ENCODE results near the gene CPB1.
"Not testable (repeated sequence)": the region's sequence is repeated elsewhere in the genome, so short reads cannot be mapped to it uniquely, and the experiment has no call there.

CPB1 gene

DNA sequence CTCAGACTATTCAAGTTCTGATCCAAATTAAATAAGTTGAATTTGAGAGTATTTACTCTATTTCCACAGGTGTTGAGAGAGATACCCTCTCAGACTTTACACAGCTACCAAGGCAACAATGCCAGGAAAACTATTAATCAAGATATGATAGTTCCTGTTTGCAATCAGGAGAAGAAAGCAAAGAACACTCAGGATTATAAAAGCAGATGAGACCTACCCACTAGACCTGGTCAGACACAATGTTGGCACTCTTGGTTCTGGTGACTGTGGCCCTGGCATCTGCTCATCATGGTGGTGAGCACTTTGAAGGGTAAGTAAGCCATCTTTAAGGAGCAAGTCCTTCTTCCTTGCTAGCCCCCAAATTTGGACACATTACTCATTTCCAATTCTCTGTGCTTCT is at the start of gene CPB1:
TSS of gene CPB1 (plus strand) at position 227 of the 400 bp plus-strand sequence. CDS start at position 240, 13 bp downstream.
- DNase-seq (ENCODE audit: low read depth): no peak

GRCh38 chr3:148778926-148779325 is 48.7 kb upstream of the CPB1 start:
- DNase-seq (ENCODE audit: low read depth): no peak

GRCh38 chr3:148785026-148785425 is 42.6 kb upstream of the CPB1 start:
- DNase-seq (ENCODE audit: low read depth): not testable (repeated sequence)

DNA sequence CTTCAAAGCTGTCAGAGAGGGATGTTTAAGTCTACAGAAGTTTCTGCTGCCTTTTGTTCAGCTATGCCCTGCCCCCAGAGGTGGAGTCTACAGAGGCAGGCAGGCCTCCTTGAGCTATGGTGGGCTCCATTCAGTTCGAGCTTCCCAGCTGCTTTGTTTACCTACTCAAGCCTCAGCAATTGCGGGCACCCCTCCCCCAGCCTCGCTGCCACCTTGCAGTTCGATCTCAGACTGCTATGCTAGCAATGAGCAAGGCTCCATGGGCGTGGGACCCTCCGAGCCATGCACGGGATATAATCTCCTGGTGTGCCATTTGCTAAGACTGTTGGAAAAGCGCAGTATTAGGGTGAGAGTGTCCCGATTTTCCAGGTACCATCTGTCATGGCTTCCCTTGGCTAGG is 41.5 kb upstream of the CPB1 start:
- DNase-seq (ENCODE audit: low read depth): not testable (repeated sequence)

DNA sequence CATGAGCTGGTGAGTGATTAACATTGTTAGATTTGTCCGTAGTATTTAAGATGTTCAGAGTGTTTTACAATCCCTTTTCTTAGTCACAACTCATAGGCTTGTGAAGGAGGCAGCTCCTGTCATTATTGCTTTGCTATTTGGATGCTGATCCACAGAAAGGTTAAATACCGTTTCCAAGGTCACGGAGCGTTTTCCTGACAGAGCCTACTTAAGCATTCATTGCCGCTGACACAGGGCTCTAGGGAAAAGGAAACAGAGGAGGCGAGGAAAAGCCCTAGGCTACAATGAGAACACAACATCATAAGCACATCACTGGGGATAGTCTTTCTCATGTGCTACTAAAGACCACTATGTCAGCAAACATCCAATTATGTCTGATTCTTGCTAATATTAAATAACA is 38.5 kb upstream of the CPB1 start:
- DNase-seq (ENCODE audit: low read depth): peak; percentile 31

DNA sequence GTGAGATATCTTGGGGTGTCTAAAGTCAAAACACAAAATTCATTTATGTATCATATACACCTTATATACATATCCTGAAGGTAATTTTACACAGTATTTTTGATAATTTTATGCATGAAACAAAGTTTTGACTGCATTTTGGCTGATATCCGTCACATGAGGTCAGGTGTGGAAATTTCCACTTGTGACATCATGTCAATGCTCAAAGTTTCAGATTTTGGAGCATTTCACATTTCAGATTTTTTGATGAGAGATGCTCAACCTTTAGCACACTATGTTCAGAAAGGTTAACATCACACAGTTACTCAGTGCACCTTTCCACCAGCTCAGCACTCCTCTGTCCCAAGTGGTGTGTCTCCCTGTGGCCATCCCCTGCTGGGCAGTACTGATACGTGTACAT is 37.7 kb upstream of the CPB1 start:
- no peak for DNase-seq (ENCODE audit: low read depth)

GRCh38 chr3:148790370-148790769 is 37.2 kb upstream of the CPB1 start:
- DNase-seq (ENCODE audit: low read depth): no peak

- no peak for DNase-seq (ENCODE audit: low read depth)
Measured at GRCh38 chr3:148790851-148791735, 36.5 kb upstream of the CPB1 start.

GRCh38 chr3:148791920-148792319 is 35.7 kb upstream of the CPB1 start:
- DNase-seq (ENCODE audit: low read depth): no peak

GRCh38 chr3:148792516-148792915 is 35.1 kb upstream of the CPB1 start:
- no peak for DNase-seq (ENCODE audit: low read depth)

GRCh38 chr3:148796799-148797198 is 30.8 kb upstream of the CPB1 start:
- no peak for DNase-seq (ENCODE audit: low read depth)

GRCh38 chr3:148797795-148798194 is 29.8 kb upstream of the CPB1 start:
- DNase-seq (ENCODE audit: low read depth): no peak

DNA sequence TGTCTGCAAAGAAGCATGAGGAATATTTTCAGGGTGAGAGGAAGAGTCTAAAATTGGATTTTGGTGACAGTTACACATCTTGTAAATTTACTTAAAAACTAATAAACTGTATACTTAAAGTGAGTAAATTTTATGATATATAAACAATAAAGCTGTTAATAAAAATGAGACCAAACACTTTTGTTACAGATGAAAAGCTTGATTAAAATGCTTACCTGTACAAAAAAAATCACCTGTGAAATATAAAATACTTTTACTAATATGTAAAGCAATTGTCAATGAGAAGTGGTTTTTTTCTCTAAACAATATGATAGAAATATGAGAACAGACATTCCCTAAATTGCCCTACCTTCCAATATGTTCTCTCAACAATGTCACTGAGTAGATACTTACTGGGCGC is 27.2 kb upstream of the CPB1 start:
- DNase-seq (ENCODE audit: low read depth): no peak

GRCh38 chr3:148809835-148810234 is 17.8 kb upstream of the CPB1 start:
- DNase-seq (ENCODE audit: low read depth): no peak

DNA sequence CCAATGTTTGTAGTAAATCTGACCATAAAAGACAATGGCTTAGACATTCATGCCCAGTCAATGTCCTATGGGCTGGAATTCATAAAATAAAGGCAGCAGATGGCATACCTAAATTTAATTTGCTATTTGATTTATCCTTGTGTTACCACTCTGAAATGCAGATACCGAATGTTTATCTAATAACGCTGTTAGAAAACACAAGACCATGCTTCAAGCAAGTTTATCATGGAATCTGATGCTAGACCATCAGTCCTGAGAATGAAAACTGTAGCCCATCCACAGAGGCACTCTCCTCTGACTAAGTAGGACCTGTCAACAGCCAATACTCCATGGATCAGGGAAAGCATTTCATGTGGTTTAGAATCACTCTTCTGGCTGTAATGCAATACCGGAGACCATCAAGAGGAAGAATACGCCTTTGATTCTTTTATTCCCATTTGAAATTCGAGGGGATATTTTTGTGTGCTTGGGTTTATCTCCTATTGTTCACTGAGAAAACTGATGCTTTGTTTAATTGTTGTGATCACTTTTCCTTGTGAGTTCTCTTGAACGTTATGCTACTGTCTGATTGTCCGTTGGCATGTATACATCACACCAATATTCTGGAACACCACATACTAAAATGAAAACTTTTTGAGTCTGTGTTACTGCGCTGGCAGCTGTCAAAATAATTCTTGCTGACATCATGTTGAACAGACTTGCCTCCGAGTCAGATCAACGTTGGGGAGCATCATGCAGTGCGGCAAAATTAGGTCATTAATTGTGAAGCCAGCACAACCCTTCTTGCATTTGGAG is 12.1 kb upstream of the CPB1 start:
- no peak for DNase-seq (ENCODE audit: low read depth)

DNA sequence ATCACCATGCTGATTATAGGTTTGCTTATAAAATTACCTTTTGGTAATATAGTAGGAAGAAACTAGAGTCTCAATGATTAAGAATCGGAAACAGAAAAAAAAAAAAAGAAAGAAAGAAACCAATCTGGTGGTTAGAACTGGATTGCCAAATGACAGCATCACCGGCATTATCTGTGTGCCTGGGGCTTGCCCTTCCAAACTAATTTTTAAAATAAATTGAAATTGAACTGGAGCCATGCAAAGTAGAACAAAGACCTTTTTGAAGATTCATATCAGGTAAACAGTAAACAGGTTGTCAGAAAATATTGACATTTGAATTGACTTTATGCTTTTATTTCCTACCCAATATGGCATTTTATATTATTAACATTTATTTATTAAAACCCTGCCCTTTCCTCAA is 11.2 kb upstream of the CPB1 start:
- DNase-seq (ENCODE audit: low read depth): no peak

DNA sequence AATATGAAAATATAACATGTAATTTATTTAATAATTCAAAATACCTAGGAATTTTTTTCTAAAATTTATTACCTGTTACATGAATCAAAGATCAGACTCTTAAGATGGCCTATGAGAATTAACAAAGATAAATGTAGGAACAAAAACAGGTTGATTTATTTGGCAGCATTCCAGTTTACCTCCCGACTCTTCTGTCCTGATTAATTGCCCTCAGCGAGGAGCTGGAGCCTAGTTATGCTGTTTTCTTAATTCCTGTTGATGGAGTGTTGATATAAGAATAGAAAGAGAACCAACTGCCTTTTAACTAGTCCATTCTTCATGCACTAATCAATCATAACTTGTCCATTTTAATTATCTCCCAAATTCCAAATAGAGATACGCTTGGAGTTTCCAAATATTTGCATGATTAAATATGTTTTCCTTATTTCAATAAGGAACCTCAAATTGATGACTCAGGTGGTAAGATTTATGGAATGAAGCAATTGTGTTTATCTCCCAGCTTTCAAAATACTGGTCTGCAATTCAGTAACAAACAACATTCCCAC is 10.6 kb upstream of the CPB1 start:
- DNase-seq (ENCODE audit: low read depth): no peak

DNA sequence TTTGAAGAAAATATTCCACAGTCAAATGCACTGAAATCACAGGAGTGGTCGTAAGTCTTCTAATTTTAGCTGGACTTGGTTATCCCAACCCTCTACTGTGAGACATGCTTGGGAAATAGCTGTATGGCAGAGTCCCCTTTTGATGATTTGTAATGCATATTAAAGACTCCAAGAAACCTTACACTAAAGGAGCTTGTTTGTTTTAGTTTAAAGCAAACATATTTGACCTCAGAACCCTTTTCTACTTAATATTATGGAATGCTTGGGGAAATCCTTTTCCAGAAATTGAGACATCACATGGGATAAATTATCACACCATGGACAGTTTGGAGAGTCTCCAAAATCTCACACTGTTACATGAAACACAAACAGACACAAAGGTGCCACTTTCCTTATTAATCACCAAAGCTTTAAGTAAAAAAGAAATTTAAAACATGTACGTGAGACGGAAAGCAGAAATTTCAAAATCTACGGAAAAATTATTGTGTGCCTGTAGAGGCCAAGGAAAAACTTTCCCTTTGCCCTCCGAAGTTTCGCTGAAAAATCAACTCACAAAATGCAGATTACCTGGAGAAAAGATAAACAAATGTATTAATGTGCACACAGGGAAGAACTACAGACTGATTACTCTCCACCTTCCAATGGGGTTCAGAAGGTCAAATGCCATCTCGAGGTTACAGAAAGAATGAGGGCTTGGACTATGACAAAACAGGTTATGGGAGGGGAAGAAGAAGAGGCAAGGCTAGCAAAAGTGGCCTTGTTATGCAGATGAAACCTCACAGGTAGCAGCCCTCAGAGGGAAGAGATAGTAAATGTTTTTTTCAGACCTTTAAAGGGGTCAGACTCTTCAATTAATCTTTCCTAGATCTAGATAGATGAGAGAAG is 7.0 kb upstream of the CPB1 start:
- no peak for DNase-seq (ENCODE audit: low read depth)

- no peak for DNase-seq (ENCODE audit: low read depth)
Measured at GRCh38 chr3:148823026-148823425, 4.6 kb upstream of the CPB1 start.

DNA sequence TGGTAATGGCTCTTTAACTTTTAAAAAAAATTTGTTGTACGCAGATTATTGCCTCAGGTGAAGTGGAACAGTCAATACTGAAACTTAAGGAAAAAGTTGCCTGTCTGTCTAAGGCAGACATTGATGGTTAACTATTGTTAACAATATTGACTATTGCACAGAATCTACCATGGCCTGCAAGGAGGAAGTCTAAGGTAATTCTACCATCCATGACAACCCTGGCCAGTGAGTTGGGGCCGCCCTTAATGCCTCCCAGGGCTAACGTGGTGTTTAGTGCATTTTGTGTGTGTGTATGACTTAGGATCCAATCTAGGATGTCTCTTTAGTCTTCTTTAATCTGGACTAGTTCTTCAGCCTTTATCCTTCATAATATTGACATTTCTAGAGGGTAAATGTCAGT is 2.1 kb upstream of the CPB1 start:
- no peak for DNase-seq (ENCODE audit: low read depth)

DNA sequence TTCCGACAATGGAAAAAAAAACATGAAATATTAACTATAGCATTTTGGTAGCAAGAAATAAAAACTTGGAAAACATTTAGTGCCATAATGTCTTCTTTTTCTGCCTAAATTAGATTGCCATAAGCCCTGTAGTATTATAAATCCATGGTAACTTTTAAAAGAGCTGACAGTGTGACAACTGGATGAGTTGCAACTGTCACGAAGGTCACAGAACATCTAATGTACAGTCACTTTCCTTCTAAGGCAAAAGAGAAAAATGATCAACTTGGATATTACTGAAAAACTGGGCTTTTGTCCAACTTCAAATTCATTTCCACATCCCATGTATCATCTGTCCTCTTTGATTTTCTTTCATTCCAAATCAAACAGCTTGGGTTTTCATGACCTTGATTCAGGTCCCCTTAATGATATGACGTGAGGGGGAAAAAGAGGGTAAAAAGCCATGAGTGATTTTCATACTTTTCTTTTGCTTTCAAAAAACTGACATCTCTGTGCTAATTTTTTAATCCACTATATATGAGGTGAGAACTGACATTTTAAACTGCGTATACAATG is 602 bp downstream of the CPB1 start:
- no peak for DNase-seq (ENCODE audit: low read depth)

- no peak for DNase-seq (ENCODE audit: low read depth)
Measured at GRCh38 chr3:148829926-148830325, 2.3 kb downstream of the CPB1 start.

Data from EH (cell line).